HepG2 (cell line): Measurements from ENCODE around the gene NPW. TPM values are rescaled to one million over a fixed set of nuclear protein-coding genes. Genes with fewer than 3 reads are reported as not detected.

Source experiments
- FOXP1 ChIP-seq, 2 experiments: fragments of 450-650 bp in 1 of 2; IDR thresholded peaks; 2 replicates each; pipeline ENCODE4 v1.6.1; 2017 to 2018; ENCODE audit warnings: antibody characterized with exemption in 1 of 2
- IRF9 ChIP-seq: sonication (generic); formaldehyde crosslinking; IDR thresholded peaks from 2 replicates; pipeline ENCODE4 v1.8.0; 2022; ENCODE audit warnings: missing genetic modification reagents, mild to moderate bottlenecking, borderline replicate concordance
- POGZ ChIP-seq: sonication (generic); formaldehyde crosslinking; IDR thresholded peaks from 2 replicates; pipeline ENCODE4 v1.4.0; 2020; ENCODE audit warnings: mild to moderate bottlenecking, missing genetic modification reagents
- STAG1 ChIP-seq: sonication (generic); formaldehyde crosslinking; IDR thresholded peaks from 2 replicates; pipeline ENCODE4 v1.4.0; 2020; ENCODE audit warnings: missing genetic modification reagents
- TBX3 ChIP-seq: fragments of 450-650 bp; IDR thresholded peaks from 2 replicates; pipeline ENCODE4 v1.6.1; 2017; ENCODE audit warnings: antibody characterized with exemption, mild to moderate bottlenecking, inconsistent platforms, borderline replicate concordance
- TEF ChIP-seq: sonication (generic); formaldehyde crosslinking; IDR thresholded peaks from 2 replicates; pipeline ENCODE4 v1.5.0; 2020; ENCODE audit warnings: missing genetic modification reagents
- TGIF2 ChIP-seq: IDR thresholded peaks from 2 replicates; pipeline ENCODE4 v1.6.1; 2016; ENCODE audit warnings: control low read depth, missing compliant biosample characterization
- TMF1 ChIP-seq: sonication (generic); formaldehyde crosslinking; IDR thresholded peaks from 2 replicates; pipeline ENCODE4 v1.8.1; 2022; ENCODE audit warnings: low read depth, missing genetic modification reagents
- ZFP62 ChIP-seq: sonication (generic); formaldehyde crosslinking; IDR thresholded peaks from 2 replicates; pipeline ENCODE4 v1.4.0; 2020; ENCODE audit warnings: missing genetic modification reagents
- ZNF121 ChIP-seq: sonication (generic); formaldehyde crosslinking; IDR thresholded peaks from 2 replicates; pipeline ENCODE4 v1.5.0; 2020; ENCODE audit warnings: mild to moderate bottlenecking, missing genetic modification reagents
- ZNF335 ChIP-seq: sonication (generic); formaldehyde crosslinking; IDR thresholded peaks from 2 replicates; pipeline ENCODE4 v1.4.0; 2020; ENCODE audit warnings: missing genetic modification reagents
- ZNF563 ChIP-seq: sonication (generic); formaldehyde crosslinking; IDR thresholded peaks from 2 replicates; pipeline ENCODE4 v1.8.0; 2022; ENCODE audit warnings: mild to moderate bottlenecking, moderate library complexity, missing genetic modification reagents
- ZNF704 ChIP-seq: sonication (generic); formaldehyde crosslinking; IDR thresholded peaks from 2 replicates; pipeline ENCODE4 v1.8.1; 2023; ENCODE audit warnings: mild to moderate bottlenecking, inconsistent platforms, moderate library complexity, missing genetic modification reagents, borderline replicate concordance
- ZNF740 ChIP-seq: sonication (generic); formaldehyde crosslinking; IDR thresholded peaks from 2 replicates; pipeline ENCODE4 v1.4.0; 2020; ENCODE audit warnings: missing genetic modification reagents
- polyA plus RNA-seq, 8 experiments: library from polyadenylated mRNA; depleted of rRNA in 3 of 8; stranded (reverse) in 7 of 8; unstranded in 1 of 8; fragments of >200 nt; fragmentation: Illumina TruSeq in 4 of 8; extraction: Trizol in 4 of 8; gene quantifications; 2 replicates each; pipeline versions ENCODE4 v1.2.1 to v1.2.3, GENCODE V29; 2011 to 2016; ENCODE audit warnings: low read depth in 4 of 8, missing spikeins in 1 of 8, mixed read lengths in 1 of 8; ENCODE audit not compliant: insufficient read depth in 1 of 8
- total RNA-seq, 5 experiments: library from RNA; depleted of rRNA; stranded (reverse); fragments of >200 nt; fragmentation: Illumina TruSeq; extraction: Trizol; gene quantifications; 2 replicates each; pipeline ENCODE4 v1.2.3, GENCODE V29; 2016; ENCODE audit warnings: low read depth in 1 of 5
- TF ChIP-seq, protein P1 (sequence below): sonication (generic); formaldehyde crosslinking; IDR thresholded peaks from 2 replicates; pipeline ENCODE4 v1.4.0; 2020; ENCODE audit warnings: missing genetic modification reagents
- TF ChIP-seq, protein P2 (sequence below): sonication (generic); formaldehyde crosslinking; IDR thresholded peaks from 2 replicates; pipeline ENCODE4 v1.5.1; 2020; ENCODE audit warnings: mild to moderate bottlenecking, missing genetic modification reagents, moderate library complexity
- TF ChIP-seq, protein P3 (sequence below): sonication (generic); formaldehyde crosslinking; IDR thresholded peaks from 2 replicates; pipeline ENCODE4 v1.5.0; 2020; ENCODE audit warnings: mild to moderate bottlenecking, missing genetic modification reagents, borderline replicate concordance

The NPW gene
- total and polyA plus RNA-seq, 2 of the 13 experiments (the other 11 are each of a cell fraction or from before 2014, with no cell fraction given) = 0.24 to 0.97 TPM

GRCh38 chr16:2035431-2036199, 16.0 kb downstream of the NPW start (continued):
- TF ChIP-seq ZNF121 (CRISPR knock-in tag) (peak; percentile 75), ZNF740 (CRISPR knock-in tag) (no peak; the same call in 1 of the 2 replicates), TMF1 (CRISPR knock-in tag) (no peak), ZNF563 (CRISPR knock-in tag) (peak; percentile 13; the same call in 1 of the 2 replicates), TGIF2 (CRISPR knock-in tag) (no peak), POGZ (CRISPR knock-in tag) (0 out of 2 replicates have a peak, but pooled peaks have one; percentile 59), IRF9 (CRISPR knock-in tag) (peak; percentile 59; the same call in 1 of the 2 replicates), FOXP1 (IDR thresholded peaks at IDR 0.05) (no peak), FOXP1 (CRISPR knock-in tag; IDR thresholded peaks at IDR 0.05) (peak; percentile 50; the same call in 1 of the 2 replicates), TEF (CRISPR knock-in tag) (peak; percentile 47; the same call in 1 of the 2 replicates), ZNF335 (CRISPR knock-in tag) (peak; percentile 55; the same call in 1 of the 2 replicates), ZFP62 (CRISPR knock-in tag) (no peak), TBX3 (no peak), STAG1 (CRISPR knock-in tag) (peak; percentile 36; the same call in 1 of the 2 replicates), ZNF704 (no peak)
- TF ChIP-seq, protein P1, sequence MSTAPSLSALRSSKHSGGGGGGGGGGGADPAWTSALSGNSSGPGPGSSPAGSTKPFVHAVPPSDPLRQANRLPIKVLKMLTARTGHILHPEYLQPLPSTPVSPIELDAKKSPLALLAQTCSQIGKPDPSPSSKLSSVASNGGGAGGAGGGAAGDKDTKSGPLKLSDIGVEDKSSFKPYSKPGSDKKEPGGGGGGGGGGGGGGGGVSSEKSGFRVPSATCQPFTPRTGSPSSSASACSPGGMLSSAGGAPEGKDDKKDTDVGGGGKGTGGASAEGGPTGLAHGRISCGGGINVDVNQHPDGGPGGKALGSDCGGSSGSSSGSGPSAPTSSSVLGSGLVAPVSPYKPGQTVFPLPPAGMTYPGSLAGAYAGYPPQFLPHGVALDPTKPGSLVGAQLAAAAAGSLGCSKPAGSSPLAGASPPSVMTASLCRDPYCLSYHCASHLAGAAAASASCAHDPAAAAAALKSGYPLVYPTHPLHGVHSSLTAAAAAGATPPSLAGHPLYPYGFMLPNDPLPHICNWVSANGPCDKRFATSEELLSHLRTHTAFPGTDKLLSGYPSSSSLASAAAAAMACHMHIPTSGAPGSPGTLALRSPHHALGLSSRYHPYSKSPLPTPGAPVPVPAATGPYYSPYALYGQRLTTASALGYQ (CRISPR knock-in tag) = peak; percentile 87; the same call in 1 of the 2 replicates
- TF ChIP-seq, protein P2, sequence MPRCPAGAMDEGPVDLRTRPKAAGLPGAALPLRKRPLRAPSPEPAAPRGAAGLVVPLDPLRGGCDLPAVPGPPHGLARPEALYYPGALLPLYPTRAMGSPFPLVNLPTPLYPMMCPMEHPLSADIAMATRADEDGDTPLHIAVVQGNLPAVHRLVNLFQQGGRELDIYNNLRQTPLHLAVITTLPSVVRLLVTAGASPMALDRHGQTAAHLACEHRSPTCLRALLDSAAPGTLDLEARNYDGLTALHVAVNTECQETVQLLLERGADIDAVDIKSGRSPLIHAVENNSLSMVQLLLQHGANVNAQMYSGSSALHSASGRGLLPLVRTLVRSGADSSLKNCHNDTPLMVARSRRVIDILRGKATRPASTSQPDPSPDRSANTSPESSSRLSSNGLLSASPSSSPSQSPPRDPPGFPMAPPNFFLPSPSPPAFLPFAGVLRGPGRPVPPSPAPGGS (CRISPR knock-in tag) = peak; percentile 62; the same call in 1 of the 2 replicates
- TF ChIP-seq, protein P3, sequence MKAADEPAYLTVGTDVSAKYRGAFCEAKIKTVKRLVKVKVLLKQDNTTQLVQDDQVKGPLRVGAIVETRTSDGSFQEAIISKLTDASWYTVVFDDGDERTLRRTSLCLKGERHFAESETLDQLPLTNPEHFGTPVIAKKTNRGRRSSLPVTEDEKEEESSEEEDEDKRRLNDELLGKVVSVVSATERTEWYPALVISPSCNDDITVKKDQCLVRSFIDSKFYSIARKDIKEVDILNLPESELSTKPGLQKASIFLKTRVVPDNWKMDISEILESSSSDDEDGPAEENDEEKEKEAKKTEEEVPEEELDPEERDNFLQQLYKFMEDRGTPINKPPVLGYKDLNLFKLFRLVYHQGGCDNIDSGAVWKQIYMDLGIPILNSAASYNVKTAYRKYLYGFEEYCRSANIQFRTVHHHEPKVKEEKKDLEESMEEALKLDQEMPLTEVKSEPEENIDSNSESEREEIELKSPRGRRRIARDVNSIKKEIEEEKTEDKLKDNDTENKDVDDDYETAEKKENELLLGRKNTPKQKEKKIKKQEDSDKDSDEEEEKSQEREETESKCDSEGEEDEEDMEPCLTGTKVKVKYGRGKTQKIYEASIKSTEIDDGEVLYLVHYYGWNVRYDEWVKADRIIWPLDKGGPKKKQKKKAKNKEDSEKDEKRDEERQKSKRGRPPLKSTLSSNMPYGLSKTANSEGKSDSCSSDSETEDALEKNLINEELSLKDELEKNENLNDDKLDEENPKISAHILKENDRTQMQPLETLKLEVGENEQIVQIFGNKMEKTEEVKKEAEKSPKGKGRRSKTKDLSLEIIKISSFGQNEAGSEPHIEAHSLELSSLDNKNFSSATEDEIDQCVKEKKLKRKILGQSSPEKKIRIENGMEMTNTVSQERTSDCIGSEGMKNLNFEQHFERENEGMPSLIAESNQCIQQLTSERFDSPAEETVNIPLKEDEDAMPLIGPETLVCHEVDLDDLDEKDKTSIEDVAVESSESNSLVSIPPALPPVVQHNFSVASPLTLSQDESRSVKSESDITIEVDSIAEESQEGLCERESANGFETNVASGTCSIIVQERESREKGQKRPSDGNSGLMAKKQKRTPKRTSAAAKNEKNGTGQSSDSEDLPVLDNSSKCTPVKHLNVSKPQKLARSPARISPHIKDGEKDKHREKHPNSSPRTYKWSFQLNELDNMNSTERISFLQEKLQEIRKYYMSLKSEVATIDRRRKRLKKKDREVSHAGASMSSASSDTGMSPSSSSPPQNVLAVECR (CRISPR knock-in tag) = peak; percentile 61; the same call in 1 of the 2 replicates
